ENCODE data around the gene DENND1B.
"Not testable (repeated sequence)": the region's sequence is repeated elsewhere in the genome, so short reads cannot be mapped to it uniquely, and the experiment has no call there.

DENND1B gene

DNA sequence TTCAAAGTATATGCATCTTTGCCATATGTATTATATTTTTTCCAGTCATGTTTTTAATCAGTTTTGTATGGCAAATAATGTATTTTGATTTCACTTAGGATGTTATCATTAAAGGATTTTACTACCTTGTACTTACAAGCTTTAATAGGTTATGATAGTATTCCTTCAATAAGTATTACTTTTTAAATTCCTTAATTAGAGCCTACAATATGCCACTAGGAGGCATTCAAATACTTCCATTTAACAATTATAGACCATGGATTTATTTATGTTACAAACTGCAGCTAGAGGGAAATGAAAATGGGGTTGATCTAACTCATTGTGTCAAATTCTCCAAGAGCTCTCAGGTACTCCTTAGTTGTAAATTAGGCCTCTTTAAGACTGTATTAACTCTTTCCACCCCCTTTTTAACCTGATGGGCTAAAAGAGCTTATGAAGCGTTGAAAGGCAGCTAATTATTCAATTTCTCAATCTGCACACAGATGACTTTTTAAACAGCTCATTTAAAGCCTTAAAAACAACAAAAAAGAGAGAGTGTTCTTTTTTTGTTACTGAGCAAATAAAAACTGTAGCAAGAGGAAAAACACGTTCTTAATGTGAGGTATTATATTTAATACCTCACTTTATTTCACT, 156.2 kb downstream of the DENND1B start:
- DNase-seq = peak; percentile 59

DNA sequence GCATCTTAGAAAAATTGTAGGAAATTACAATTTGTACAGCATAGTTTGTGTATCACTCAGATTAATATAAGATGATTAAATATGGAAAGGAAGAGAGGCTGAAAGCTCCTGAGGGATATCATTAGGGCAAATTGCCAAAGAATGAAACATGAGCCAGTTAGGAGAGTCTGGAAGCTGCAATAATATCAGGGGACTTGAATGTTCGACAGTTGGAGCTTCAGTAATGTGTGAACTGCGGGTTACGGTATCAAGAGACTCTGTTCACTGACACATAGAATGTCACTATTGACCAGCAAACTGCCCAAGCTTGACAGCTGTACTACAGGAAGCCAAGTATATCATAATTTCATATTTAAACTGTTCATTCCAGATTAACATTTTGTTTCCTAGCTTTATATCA, 157.2 kb downstream of the DENND1B start:
- peak; percentile 60 for DNase-seq

DNA sequence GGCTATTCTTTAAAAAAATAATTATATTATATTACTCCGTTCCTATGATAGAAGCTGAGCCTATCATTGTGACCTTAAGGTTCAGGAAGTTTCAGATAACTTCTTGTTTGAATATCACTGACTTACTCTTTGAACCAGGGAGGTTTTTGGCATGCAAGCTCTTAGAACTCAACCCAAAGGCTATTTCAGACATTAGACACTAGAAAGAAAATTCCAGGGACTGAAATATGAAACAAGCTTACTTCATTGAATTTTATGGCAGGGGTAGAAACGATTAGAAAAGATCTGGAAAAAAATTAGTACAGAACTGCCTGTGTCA, 159.6 kb downstream of the DENND1B start:
- DNase-seq = no peak

DNA sequence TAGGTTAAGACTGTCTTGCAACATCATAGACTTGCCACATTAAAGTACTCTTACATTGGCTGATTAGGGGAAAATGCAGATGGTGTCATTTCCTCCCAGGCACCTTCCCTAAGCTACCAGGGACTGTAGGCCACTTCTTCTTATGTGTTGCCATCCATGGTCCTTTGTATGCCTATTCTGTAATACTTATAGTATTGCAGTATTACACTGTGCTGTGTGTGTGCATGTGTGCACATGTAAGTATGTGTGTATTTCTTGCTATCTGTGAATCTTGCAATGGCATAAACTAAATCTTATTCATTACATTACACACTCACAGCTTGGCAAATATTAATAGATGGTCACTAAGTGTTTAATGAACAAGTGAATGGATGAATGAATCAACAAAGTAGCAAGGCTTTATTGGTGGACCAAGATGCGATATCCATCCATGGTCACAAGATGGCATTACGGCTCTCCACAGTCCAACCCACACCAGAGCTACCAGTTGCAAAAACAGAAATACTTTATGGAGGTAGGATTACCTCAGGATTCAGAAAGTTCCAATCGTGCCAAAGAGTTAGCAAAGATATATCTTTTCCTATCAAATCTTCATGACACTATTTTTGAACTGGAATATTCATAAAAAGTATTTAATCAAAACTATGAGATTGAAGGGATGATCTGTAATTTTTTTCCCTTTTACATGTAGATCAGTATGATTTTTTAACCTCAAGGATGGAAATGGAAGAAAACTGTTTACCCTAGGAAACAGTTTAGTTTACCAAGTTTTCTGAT, 160.2 kb downstream of the DENND1B start:
- DNase-seq = peak; percentile 43

DNA sequence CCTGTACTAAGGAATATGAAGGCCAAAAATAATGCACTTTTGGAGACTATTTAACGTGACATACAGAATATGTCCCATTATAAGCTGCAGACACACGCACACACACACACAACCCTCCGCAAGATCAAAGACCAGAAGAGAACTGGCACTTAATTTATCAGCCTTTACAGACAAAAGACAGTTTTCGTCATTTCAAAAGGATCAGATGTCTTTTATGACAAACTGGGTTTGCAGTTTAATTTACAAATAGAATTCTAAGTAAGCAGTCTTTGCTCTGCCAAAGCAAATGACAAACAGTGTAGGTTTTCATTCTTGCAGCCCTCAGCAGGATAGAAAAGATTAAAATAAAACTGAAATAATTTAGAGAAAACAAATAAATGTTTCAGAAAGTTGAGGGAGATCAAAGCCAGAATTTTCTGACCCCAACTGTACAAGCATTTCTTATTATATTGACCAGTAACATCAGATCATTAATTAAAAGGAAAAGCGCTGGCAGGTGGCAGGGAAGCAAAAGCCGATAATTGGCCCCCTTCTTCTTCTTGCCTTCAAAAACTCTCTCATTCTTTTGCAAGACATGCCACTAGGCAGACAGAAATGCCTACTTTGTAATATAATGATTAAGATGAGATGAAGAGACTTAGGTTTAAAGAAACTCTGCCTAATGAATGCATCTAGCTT, 169.0 kb downstream of the DENND1B start:
- no peak for DNase-seq

DNA sequence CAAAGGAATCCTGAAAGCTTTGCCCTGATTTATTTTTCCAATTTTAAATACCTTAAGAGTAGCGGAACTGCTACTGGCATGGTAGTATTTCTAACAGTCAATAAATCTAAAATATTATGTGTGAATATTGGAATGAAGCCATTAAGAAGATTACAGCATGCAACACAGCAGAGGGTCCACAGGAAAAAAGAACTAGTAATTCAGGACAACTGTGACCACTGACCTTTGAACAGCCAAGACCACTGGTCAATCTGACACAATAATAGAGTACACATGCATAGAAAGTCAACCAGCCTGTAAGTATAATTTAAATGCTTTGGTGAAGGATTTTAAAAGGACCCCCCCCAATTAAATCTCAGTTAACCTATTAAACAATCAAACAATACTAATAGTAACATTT, 171.0 kb downstream of the DENND1B start:
- no peak for DNase-seq

DNA sequence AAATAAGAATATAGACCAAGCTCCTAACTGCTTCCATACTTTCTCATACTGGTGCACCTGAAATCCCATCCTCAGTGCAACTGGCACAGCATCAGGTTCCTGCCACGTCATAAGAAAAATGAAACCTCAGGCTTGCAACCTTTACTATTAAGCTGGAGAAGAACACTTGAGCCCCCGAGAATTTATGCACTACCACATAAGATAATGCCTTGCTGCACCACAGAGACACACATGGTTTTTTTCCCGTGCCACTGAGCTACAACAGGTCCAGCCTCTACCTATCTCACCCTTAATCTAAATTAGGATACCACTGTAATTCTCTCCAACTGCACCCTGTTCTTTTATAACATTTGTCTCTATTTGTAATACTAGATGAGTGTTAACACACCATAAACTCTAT, 174.5 kb downstream of the DENND1B start:
- no peak for DNase-seq

DNA sequence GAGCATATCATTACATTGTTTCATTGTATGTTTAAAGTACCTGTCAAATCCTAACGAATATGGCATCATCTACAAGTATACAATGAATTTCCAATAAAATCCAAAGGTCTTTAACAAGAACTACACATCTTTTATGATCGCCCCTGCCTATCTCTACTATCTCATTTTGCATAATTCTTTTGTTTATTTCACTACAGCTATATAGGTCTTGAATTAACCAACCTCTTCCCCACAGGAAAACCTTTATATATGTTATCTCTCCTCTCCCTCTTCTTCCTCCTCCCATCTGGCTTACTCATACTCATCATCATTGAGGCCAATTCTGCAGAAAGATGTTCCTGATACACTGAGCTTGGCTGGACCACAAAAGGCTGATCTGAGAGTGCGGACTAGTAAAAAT, 175.5 kb downstream of the DENND1B start:
- DNase-seq = no peak

DNA sequence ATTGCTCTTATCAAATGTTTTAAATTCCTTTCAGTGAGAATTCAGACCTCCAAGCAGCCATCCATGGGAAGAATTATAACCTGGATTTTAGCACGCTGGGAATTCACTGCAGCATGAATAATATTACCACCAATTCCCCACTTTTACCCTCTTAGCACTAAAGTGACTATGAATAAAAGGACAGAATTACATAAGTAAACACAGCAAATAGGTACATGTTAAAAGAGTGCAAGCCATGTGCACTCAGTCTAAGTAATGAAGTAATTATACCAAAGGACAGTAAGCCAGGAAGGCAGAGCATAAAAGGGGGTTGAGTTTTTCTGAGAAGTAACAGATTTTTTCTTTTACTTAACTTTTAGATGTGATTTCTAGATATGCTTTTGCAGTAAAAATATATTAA, 176.3 kb downstream of the DENND1B start:
- peak; percentile 24 for DNase-seq

DNA sequence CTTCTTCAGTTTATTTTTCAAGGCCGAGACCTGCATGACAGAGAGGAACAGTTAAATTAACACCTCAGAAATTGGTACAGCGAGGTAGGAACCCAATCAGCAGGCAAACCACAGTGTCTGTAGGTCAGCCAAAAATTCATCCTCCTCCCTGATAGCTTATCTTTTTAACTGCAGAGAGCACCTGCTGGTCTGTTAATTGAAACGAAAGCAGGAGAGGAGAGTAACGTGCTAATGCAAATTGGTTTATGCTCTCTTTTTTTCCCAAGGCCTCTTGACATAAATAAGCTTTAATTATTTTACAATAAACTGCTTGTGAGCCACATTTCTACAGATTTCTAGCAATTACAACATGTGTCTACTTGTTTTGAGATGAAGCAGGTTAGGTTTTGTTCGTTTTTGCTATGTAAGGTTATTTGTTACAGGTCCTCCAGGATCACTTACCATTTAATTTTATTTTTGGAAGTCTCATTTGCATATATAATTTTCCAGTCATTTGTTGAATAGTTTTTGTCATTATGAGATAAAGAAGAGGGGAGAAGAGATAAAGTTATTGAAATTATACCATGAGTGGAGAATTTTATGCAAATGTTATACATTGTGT, 179.9 kb downstream of the DENND1B start:
- DNase-seq = peak; percentile 50

DNA sequence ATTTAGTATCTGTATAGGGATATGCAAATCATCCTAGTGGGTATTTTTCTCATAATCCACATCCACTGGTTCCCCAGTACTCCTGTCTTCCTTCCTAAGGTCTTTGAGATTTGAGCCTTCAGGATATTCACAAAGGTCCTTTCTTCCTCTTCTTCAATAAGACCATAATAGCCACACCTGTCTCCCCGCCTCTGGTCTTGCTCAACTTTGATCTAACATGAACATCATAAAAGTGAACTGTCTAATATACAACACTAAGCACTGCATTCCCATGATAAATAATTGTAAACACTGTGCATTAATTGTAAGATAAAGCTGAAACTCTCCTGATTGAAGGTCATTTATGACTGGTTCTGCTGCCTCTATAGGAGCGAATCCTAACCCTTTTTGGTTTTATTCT, 184.6 kb downstream of the DENND1B start:
- DNase-seq = no peak

DNA sequence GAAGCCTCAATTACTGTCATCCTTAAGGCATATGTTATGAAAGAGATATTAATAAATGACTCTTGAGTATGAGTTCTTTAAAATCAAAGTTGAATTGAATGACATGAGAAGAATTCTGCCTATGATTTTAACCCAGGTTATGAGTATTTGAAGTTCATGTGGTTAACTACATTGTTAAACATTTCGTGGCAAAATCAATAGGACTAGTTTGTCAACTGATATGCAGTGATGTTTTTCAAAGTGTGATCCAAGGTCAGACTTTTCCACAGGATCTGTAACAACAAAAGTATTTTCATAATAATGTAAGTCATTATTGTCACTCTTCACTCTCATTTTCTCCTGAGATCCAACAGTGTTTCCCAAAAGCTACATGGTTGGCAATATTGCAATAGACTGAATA, 189.5 kb downstream of the DENND1B start:
- no peak for DNase-seq

DNA sequence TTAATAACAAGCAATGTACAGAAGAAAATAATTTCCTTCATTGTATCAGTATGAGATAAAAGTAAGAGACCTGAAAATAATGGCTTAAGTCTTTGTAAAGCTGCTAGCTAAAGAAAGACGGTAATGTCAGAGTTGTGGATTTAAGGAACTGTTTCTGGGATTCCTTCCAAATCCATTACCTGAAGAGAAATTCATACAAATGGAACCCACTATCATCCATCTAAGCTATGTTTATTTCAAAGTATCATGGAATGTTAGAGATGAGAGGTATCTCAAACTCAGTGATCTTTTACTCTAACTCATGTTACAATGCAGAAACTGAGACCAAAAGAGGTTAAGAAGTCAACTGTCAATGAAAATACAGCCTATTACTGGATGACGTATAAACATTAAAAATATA, 197.7 kb downstream of the DENND1B start:
- no peak for DNase-seq

DNA sequence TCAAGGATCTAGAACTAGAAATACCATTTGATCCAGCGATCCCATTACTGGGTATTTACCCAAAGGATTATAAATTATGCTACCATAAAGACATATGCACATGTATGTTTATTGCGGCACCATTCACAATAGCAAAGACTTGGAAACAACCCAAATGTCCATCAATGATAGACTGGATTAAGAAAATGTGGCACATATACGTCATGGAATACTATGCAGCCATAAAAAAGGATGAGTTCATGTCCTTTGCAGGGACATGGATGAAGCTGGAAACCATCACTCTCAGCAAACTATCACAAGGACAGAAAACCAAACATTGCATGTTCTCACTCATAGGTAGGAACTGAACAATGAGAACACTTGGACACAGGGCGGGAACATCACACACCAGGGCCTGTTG, 199.7 kb downstream of the DENND1B start:
- DNase-seq = not testable (repeated sequence)

DNA sequence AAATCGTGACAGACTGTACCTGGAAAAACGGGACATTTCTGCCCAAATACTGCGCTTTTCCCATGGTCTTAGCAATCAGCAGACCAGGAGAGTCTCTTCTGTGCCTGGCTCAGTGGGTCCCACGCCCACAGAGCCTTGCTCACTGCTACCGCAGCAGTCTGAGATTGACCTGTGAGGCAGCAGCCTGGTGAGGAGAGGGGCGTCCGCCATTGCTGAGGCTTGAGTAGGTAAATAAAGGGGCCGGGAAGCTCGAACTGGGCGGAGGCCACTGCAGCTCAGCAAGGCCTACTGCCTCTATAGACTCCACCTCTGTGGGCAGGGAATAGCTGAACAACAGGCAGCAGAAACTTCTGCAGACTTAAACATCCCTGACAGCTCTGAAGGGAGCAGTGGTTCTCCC, 203.1 kb downstream of the DENND1B start:
- no peak for DNase-seq

DNA sequence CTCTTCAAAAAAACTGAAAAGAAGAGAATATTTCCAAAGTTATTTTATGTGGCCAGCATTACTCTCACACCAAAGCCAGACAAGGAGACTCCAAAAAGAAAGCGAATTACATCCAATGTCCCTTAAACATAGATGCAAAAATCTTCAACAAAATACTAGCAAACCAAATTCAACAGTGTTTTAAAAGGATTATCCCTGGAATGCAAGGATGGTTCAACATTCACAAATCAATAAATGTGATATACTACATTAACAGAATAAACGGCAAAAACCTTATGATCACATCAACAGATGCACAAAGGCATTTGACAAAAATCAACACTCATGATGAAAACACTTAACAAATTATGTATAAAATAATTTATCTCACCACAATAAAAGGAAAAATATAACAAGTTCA, 207.8 kb downstream of the DENND1B start:
- DNase-seq = no peak

DNA sequence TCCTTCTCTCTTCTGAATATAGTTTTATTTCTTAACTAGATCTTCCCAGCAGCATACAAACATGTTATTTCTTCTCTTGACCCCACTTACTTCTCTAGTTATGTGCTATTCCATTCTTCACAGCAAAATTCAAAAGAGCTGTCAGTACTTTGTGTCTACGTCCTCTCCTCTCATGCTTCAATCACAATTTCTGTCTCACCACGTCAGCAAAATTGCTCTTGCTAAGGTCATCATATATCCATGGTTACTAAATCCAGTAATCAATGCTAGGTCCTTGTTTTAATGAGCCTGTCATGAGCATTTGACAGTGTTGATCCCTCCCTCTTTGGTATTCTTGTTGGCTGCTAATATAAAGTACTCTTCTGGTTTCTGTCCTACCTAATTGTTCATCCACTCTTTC, 214.2 kb downstream of the DENND1B start:
- no peak for DNase-seq

DNA sequence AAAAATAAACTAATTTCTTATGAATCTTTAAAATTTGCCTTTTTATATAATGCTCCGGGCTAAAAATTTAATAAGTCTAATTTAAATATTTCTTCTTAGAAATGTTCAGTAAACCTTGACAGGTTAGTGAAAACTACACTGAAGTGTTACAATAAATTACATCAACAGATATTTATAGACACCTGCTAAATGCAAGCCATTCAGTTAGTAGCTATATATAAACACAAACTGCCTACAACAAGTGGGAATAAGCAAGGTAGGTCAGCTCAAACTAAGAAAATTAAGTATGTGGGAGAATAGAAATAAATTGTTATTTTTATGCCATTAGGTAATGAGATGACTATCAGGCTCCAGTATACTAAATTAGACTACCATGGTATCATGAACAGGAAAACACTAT, 215.6 kb downstream of the DENND1B start:
- no peak for DNase-seq

DNA sequence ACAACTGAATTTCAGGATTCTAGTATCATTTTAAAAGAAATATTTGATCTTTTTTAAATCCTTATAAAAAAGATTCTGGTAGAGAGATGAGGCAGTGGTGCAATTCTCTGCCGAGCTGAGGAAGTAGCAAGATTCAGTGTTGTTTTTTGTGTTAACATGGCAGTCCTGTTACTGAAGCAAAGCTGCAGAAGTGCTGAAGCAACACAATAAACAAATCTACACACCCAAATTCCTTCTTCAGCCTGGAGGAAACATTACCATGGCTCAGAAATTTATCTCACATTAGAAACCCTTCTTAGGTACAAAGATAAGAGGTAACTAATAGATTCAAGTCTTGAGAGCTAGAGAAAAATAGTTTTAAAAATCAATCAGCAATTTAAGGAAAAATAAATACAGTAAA, 216.0 kb downstream of the DENND1B start:
- DNase-seq = no peak

DNA sequence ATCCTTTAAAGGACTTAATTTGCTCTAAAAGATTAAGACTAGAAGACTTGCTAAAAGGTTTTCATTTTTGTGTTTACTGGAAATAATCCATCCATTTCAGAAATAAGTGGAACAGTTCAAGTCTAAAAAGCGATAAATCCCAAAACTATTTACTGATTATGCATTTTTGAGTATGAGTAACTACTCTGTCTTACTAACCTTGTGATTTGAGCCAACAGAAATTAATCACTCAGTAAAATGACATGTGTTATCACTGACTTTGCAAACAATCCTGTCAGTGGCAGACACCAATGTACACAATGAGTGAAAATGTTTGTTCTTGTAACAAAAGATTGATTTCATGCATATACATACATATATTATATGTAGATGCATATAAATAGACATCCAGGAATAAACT, 218.0 kb downstream of the DENND1B start:
- DNase-seq = no peak

DNA sequence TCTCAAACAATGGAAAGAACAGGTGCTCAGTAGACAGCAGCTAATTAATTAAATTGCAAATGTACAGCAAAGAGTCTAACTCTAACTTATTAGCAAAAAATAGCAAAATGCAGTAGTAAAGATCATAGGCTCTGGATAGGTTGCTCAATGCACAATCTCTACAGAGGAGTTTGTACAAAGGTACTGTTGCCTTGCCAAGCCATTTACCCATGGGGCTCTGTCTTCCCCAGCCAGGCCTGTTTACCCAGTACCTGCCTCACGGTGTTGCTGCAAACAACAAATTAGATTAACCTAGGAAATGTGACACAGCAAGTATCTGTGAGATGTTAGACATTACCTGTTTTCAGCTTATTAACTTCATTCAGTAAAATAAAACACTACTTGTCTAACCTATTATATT, 222.0 kb downstream of the DENND1B start:
- no peak for DNase-seq

DNA sequence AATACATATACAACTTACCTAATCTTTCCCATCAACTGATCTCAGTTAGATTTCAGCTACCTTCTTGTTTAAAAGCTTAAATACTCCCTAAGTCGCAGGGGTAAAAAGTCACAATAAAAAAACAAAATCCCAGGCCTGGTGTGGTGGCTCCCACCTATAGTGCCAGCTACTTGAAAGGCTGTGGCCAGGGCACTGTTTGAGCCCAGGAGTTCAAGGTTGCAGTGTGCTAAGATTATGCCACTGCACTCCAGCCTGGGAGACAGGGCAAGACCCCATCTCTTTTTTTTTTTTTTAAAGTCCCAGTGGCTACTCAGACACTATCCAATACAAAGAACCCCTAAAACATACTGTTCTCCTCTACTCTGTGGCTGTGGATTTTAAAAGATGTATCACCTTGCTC, 228.3 kb downstream of the DENND1B start:
- no peak for DNase-seq

DNA sequence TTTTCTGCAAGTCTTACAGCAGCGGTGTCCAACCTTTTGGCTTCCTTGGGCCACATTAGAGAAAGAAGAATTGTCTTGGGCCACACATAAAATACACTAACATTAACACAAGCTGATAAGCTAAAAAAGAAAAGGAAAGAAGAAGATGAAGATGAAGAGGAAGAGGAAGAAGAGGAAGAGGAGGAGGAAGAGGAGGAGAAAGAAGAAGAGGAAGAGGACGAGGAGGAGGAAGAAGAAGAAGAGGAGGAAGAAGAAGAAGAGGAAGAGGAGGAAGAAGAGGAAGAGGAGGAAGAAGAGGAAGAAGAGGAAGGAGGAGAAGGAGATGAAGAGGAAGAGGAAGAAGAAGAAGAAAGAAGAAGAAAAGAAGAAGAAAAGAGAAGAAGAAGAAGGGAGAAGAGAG, 230.7 kb downstream of the DENND1B start:
- DNase-seq = no peak

DNA sequence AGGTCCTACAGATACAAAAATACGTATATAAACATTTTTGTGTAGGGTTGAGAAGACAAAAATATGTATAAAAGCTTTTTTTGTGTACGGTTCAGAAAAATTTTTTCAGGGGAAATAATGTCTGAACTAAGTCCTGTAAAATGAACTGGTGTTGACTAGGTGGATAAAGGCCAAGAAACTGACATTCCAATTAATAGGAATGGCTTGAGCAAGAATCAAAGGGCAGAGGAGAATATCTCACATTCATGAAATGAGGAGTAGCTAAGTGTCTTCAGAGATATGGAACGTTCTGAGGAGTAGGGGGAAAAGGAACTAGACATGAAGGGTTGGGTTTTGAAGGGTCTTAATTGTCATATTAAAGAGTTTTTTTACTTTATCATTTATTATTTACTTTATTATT, 231.2 kb downstream of the DENND1B start:
- no peak for DNase-seq

All from COR-L47 (cell line).